ENCODE results near the gene STK32C.

DNA sequence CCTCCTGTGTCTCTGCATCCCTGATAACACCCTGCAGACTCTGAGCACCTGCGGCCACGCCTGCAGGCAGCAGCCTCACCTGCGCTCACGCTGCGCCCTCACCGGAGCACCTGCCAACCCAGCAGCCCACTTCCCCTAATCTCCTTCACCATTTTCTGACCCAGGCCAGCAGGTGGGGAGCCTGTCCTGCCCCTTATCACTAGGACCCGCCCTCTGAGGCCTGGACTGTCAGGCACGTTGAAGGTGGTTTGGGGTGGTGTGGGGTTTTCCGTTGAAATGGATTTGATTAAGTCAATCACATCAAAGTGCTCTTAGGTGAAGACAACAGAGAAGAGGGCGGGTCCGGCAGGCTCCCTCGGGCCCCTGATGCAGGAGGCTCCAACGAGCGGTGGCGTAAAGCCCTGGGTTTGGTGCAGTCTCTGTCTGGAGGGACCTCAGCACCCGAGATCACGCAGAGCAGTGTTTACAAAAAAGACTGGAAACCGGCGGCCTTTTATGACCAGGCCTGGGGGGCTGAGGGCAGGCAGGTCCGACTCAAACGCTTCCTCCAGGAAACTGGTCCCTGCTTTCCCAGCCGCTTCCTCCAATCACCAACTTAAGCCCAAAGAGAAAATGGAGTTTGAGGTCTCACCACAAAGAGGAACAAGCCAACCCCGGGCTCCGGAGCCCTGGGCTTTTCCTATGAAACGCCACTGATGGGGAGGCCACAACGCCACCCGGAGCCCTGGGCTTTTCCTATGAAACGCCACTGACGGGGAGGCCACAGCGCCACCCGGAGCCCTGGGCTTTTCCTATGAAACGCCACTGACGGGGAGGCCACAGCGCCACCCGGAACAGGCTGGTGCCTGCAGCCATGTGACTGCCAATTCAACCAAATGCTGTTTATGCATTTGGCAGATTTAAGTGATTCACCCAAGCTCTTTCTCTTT is 75.5 kb downstream of the STK32C start:
- no peak for TF ChIP-seq EZH2 (IDR thresholded peaks at IDR 0.05; ENCODE audit: low read depth)
- TF ChIP-seq, protein P1, sequence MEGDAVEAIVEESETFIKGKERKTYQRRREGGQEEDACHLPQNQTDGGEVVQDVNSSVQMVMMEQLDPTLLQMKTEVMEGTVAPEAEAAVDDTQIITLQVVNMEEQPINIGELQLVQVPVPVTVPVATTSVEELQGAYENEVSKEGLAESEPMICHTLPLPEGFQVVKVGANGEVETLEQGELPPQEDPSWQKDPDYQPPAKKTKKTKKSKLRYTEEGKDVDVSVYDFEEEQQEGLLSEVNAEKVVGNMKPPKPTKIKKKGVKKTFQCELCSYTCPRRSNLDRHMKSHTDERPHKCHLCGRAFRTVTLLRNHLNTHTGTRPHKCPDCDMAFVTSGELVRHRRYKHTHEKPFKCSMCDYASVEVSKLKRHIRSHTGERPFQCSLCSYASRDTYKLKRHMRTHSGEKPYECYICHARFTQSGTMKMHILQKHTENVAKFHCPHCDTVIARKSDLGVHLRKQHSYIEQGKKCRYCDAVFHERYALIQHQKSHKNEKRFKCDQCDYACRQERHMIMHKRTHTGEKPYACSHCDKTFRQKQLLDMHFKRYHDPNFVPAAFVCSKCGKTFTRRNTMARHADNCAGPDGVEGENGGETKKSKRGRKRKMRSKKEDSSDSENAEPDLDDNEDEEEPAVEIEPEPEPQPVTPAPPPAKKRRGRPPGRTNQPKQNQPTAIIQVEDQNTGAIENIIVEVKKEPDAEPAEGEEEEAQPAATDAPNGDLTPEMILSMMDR (conservative IDR thresholded peaks at IDR 0.05) = no peak
